Sigmoid colon (tissue), 7 donors: ENCODE results near the gene SMPD2. TPM values are rescaled to one million over a fixed set of nuclear protein-coding genes. Genes with fewer than 3 reads are reported as not detected.

Experiments used
- DNase-seq: peaks from one replicate; pipeline ENCODE4 v3.0.0-alpha.2; 2019
- H3K27ac ChIP-seq, 4 donors: fragments of 200-600 bp; sonication (generic); one replicate each; pipeline ENCODE4 v1.5.1; 2016 to 2019; ENCODE audit warnings: mild to moderate bottlenecking in 1 of 4
- H3K27me3 ChIP-seq, 3 donors: fragments of 200-600 bp; sonication (generic); one replicate each; pipeline ENCODE4 v1.5.1; 2019; ENCODE audit warnings: mild to moderate bottlenecking in 1 of 3
- H3K36me3 ChIP-seq, 4 donors: fragments of 200-600 bp; sonication (generic); one replicate each; pipeline ENCODE4 v1.5.1; 2016 to 2019
- H3K4me1 ChIP-seq, 4 donors: fragments of 200-600 bp; sonication (generic); one replicate each; pipeline ENCODE4 v1.5.1; 2017 to 2019
- H3K4me3 ChIP-seq, 4 donors: fragments of 200-600 bp; sonication (generic); one replicate each; pipeline ENCODE4 v1.5.1; 2017 to 2019; ENCODE audit warnings: mild to moderate bottlenecking in 2 of 4, moderate library complexity in 1 of 4
- H3K9me3 ChIP-seq, 4 donors: fragments of 200-600 bp in 3 of 4; sonication (generic) in 3 of 4; one replicate each; pipeline versions ENCODE4 v1.5.1 to v1.6.1; 2013 to 2019
- EP300 ChIP-seq, 4 donors: sonication (generic); formaldehyde crosslinking; IDR thresholded peaks; one replicate each; pipeline ENCODE4 v1.6.1; 2017; ENCODE audit warnings: antibody characterized with exemption in 4 of 4
- POLR2A ChIP-seq, 2 donors: fragments of 450-650 bp; IDR thresholded peaks; one replicate each; pipeline ENCODE4 v1.6.1; 2016; ENCODE audit warnings: antibody characterized with exemption in 2 of 2, mild to moderate bottlenecking in 2 of 2, moderate library complexity in 2 of 2
- POLR2AphosphoS5 ChIP-seq, 4 donors: sonication (generic); formaldehyde crosslinking; IDR thresholded peaks; one replicate each; pipeline ENCODE4 v1.6.1; 2017; ENCODE audit warnings: antibody characterized with exemption in 4 of 4
- WGBS, 2 donors: extraction: QIAGEN DNeasy Blood & Tissue Kit; methylation state at CpG; one replicate each; pipeline ENCODE4 v1.1.7; 2013; 5-methylcytosine and 5-hydroxymethylcytosine counted together
- intact Hi-C: fragments of 100-400 bp; cut with DNase I; formaldehyde crosslinking; loops from one replicate; pipeline ENCODE4 v1.15.1; 2023
- polyA plus RNA-seq, 3 donors: library from polyadenylated mRNA; stranded (reverse); fragments of 200-250 nt; gene quantifications; one replicate each; pipeline ENCODE4 v1.2.3, GENCODE V29; 2013
- total RNA-seq, 4 donors: library from RNA; depleted of rRNA; stranded (reverse); fragments of >200 nt; gene quantifications; one replicate each; pipeline ENCODE4 v1.1.0, GENCODE V29; 2016
- TF ChIP-seq, protein P1 (sequence below), 4 experiments: fragments of 450-650 bp in 3 of 4; fragments of 200-600 bp in 1 of 4; IDR thresholded peaks; one replicate each; pipeline ENCODE4 v1.5.1; 2016 to 2019; ENCODE audit warnings: antibody characterized with exemption in 4 of 4, mild to moderate bottlenecking in 3 of 4, moderate library complexity in 2 of 4
- donor health status: healthy with polysubstance abuse.
- donor health status: Bipolar disorder and iron deficiency.
- donor health status: healthy.

SMPD2 gene
- total and polyA plus RNA-seq, 7 donors: 2.4 to 19.2 (median 14.4) TPM

GRCh38 chr6:109436041-109436440, 4.5 kb upstream of the SMPD2 start:
- TF ChIP-seq POLR2A (IDR thresholded peaks at IDR 0.05) (no peak), EP300 (IDR thresholded peaks at IDR 0.05) (no peak), POLR2AphosphoS5 (IDR thresholded peaks at IDR 0.05) (no peak)
- TF ChIP-seq, protein P1, sequence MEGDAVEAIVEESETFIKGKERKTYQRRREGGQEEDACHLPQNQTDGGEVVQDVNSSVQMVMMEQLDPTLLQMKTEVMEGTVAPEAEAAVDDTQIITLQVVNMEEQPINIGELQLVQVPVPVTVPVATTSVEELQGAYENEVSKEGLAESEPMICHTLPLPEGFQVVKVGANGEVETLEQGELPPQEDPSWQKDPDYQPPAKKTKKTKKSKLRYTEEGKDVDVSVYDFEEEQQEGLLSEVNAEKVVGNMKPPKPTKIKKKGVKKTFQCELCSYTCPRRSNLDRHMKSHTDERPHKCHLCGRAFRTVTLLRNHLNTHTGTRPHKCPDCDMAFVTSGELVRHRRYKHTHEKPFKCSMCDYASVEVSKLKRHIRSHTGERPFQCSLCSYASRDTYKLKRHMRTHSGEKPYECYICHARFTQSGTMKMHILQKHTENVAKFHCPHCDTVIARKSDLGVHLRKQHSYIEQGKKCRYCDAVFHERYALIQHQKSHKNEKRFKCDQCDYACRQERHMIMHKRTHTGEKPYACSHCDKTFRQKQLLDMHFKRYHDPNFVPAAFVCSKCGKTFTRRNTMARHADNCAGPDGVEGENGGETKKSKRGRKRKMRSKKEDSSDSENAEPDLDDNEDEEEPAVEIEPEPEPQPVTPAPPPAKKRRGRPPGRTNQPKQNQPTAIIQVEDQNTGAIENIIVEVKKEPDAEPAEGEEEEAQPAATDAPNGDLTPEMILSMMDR (IDR thresholded peaks at IDR 0.05): no peak
- Histone ChIP-seq H3K27ac (no peak overlapping the region), H3K36me3 (no peaks in the 10 kb centered on the region), H3K4me1 (peaks cover 0 to 17% (median 9%) of the 10 kb centered on the region in 4 donors), H3K27me3 (no peaks in the 10 kb centered on the region), H3K9me3 (no peaks in the 10 kb centered on the region), H3K4me3 (no peak overlapping the region)
- intact Hi-C loops: no loop called here
- no peak for DNase-seq
- 91 to 92% methylated on average over 5 of the region's 5 CpGs for WGBS, 2 donors

GRCh38 chr6:109441069-109441816, 719 bp downstream of the SMPD2 start:
- peak overlapping the region; percentile 82 to 90 (median 84) for H3K27ac ChIP-seq
- peak overlapping the region; percentile 83 to 89 (median 86) for H3K4me3 ChIP-seq
- no peaks in the 10 kb centered on the region for H3K9me3 ChIP-seq
- intact Hi-C loops: loop anchor here (2.0 kb wide), 1 partner anchor 14 kb away; the partner anchor contains the start of gene MICAL1
- DNase-seq: peak; percentile 76
- 1% methylated on average over 31 of the region's 31 CpGs for WGBS, 2 donors
- H3K27me3 ChIP-seq: no peaks in the 10 kb centered on the region
- H3K4me1 ChIP-seq: peaks cover 0 to 30% (median 22%) of the 10 kb centered on the region in 4 donors
- TF ChIP-seq POLR2A (IDR thresholded peaks at IDR 0.05): no peak
- no peak for TF ChIP-seq POLR2AphosphoS5 (IDR thresholded peaks at IDR 0.05)
- no peak for TF ChIP-seq EP300 (IDR thresholded peaks at IDR 0.05)
- TF ChIP-seq, protein P1 (IDR thresholded peaks at IDR 0.05): peak in 1 of 4 experiments; percentile 21
- H3K36me3 ChIP-seq: peaks cover 0 to 19% (median 4%) of the 10 kb centered on the region in 4 donors

DNA sequence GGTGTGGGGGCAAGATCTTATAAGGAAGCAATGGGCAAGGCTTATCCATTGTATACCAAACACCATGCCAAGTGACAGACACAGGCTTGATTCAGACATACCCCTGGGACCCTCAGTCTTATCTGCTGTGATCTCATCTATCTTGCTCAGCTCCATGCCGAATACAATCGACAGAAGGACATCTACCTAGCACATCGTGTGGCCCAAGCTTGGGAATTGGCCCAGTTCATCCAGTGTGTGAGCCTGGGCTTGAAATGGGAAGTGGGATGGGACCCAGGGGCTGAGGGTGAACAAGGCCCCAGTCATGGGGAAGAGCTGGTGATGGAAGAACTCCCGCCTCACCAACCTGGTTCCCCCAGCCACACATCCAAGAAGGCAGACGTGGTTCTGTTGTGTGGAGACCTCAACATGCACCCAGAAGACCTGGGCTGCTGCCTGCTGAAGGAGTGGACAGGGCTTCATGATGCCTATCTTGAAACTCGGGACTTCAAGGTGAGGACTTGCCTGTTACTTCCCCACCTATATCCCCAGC, 1.9 kb downstream of the SMPD2 start:
- no peaks in the 10 kb centered on the region for H3K9me3 ChIP-seq
- H3K4me1 ChIP-seq: peaks cover 0 to 30% (median 22%) of the 10 kb centered on the region in 4 donors
- H3K36me3 ChIP-seq: peaks cover 0 to 19% (median 7%) of the 10 kb centered on the region in 4 donors
- H3K4me3 ChIP-seq: no peak overlapping the region
- TF ChIP-seq EP300 (IDR thresholded peaks at IDR 0.05) (no peak), POLR2A (IDR thresholded peaks at IDR 0.05) (no peak), POLR2AphosphoS5 (IDR thresholded peaks at IDR 0.05) (no peak)
- TF ChIP-seq, protein P1 (IDR thresholded peaks at IDR 0.05): no peak
- H3K27ac ChIP-seq: no peak overlapping the region
- no peak for DNase-seq
- intact Hi-C loops: no loop called here
- H3K27me3 ChIP-seq: no peaks in the 10 kb centered on the region
- WGBS, 2 donors: 96 to 97% methylated on average over 6 of the region's 6 CpGs

GRCh38 chr6:109443425-109443950, 3.0 kb downstream of the SMPD2 start:
- no peak for TF ChIP-seq EP300 (IDR thresholded peaks at IDR 0.05)
- TF ChIP-seq POLR2AphosphoS5 (IDR thresholded peaks at IDR 0.05): no peak
- TF ChIP-seq, protein P1 (IDR thresholded peaks at IDR 0.05): no peak
- TF ChIP-seq POLR2A (IDR thresholded peaks at IDR 0.05): no peak
- Histone ChIP-seq H3K27me3 (no peaks in the 10 kb centered on the region), H3K36me3 (peaks cover 0 to 19% (median 7%) of the 10 kb centered on the region in 4 donors), H3K4me1 (peaks cover 0 to 30% (median 22%) of the 10 kb centered on the region in 4 donors), H3K4me3 (no peak overlapping the region), H3K27ac (no peak overlapping the region), H3K9me3 (no peaks in the 10 kb centered on the region)
- no peak for DNase-seq
- intact Hi-C loops: no loop called here
- 95% methylated on average over 10 of the region's 10 CpGs for WGBS, 2 donors
